ENCODE data around the gene SSH3.
A peak's percentile ranks its signal among the peaks of the same experiment; 100 is the strongest.

SSH3 gene

DNA sequence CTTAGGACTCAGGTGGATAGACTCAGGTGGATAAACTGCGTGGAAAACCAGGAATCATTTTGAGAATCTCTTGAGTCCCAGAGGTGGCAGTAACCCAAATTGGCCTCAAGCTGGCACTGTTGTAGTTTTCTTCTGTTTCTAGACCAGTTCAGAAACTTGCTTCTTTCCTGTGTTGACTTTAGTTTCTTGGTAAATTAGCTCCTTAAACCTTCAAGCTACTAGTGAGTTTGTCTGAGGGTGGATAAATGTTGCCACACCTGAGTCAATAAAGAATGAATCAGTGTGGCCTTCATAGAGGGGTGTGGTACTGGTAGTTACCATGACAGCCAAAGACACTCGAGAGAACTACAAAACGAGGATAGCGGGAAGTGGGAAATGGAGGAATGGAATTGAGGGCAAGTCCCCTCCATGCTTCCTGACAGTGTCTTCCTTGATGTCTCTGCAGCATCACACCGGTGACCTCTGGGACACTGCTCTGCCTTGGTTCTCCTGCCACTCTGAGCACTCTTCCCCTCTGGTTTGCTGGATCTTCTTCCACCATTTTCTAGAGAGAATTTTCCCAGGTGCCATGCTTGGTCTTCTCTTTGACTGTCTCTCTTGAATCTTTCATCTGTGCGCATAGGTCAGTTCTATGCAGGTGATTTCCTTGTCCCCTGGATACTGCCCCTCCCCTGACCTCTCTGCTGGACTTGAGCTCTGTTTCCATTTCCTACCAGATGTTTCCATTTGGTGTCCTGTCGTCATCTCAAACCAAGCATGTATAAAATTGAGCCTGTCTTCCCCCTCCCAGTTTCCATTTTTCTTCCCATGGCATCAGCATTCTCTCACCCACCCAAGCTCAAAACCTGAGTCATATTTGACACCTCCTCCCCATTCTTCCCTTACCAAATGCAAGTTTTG, 42.8 kb downstream of the SSH3 start:
- in situ Hi-C loops (cut with HindIII; ENCODE audit: low pct_ligation_motif_present, low sequenced_read_pairs) = no loop called here
- no peaks in the 10 kb centered on the region for H3K36me3 ChIP-seq (replicated peaks)
- DNase-seq = peak; percentile 27
- TF ChIP-seq, protein P1, sequence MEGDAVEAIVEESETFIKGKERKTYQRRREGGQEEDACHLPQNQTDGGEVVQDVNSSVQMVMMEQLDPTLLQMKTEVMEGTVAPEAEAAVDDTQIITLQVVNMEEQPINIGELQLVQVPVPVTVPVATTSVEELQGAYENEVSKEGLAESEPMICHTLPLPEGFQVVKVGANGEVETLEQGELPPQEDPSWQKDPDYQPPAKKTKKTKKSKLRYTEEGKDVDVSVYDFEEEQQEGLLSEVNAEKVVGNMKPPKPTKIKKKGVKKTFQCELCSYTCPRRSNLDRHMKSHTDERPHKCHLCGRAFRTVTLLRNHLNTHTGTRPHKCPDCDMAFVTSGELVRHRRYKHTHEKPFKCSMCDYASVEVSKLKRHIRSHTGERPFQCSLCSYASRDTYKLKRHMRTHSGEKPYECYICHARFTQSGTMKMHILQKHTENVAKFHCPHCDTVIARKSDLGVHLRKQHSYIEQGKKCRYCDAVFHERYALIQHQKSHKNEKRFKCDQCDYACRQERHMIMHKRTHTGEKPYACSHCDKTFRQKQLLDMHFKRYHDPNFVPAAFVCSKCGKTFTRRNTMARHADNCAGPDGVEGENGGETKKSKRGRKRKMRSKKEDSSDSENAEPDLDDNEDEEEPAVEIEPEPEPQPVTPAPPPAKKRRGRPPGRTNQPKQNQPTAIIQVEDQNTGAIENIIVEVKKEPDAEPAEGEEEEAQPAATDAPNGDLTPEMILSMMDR (IDR thresholded peaks at IDR 0.05; ENCODE audit: low read depth, low read length, missing control alignments) = peak; percentile 89
- no peak overlapping the region for H3K4me3 ChIP-seq (ENCODE audit: low read depth, low read length)
- no peak overlapping the region for H3K27ac ChIP-seq
- no peaks in the 10 kb centered on the region for H3K27me3 ChIP-seq (replicated peaks)

DNA sequence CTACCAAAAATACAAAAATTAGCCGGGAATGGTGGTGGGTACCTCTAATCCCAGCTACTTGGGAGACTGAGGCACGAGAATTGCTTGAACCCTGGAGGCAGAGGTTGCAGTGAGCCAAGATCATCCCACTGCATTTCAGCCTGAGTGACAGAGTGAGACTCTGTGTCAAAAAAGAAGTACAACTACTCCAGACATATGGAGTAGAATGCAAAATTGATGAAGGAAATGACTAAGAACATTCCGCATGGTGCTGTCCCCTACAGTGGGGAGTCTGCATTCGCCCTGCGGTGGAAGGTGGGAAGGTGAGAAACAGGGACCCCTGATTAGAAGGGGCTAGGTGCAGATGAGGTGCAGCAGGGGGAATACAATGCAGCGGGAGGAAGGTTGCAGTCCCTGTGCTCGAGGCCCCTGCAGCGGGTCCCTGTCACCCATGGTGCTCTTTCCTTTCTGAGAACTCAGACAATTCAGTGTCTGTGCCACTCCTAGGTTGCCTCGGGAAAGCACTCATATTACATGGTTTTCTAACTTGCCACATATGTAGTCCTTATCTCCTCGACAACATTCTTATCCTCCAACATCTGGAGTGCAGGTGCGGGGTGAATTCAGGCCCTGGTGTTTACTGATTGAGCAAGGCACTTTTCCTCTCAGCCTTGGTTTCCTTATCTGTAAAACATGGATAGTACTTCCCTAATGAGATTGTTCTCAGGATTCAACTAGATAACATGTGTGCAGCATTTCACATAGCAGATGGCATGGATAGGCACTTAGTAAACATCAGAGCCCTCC, 44.8 kb downstream of the SSH3 start:
- H3K27me3 ChIP-seq (replicated peaks) = no peaks in the 10 kb centered on the region
- no peak overlapping the region for H3K4me3 ChIP-seq (ENCODE audit: low read depth, low read length)
- no peak for DNase-seq
- H3K27ac ChIP-seq = peak overlapping the region; percentile 32
- TF ChIP-seq, protein P1 (IDR thresholded peaks at IDR 0.05; ENCODE audit: low read depth, low read length, missing control alignments) = no peak
- no peaks in the 10 kb centered on the region for H3K36me3 ChIP-seq (replicated peaks)
- in situ Hi-C loops (cut with HindIII; ENCODE audit: low pct_ligation_motif_present, low sequenced_read_pairs) = no loop called here

DNA sequence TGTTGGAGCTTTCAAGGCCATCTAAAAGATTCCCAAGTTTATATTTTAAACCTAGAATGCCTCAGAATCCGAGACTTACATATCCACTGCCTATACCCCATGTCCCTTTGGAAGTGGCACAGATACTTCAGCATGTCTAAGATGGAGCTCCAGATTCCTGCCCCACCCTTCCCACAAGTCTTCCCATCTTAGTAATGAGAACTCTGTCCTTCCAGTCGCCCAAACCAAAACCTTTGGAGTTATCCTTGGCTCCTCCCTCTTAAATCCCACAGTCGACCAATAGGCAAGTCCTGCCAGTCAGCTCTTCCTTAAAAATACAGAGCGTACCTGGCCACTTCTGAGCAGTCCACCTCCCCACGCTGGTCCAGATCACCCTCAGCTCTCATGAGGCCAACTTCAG, 45.7 kb downstream of the SSH3 start:
- Histone ChIP-seq H3K27me3 (replicated peaks) (no peaks in the 10 kb centered on the region), H3K36me3 (replicated peaks) (no peaks in the 10 kb centered on the region), H3K4me3 (ENCODE audit: low read depth, low read length) (no peak overlapping the region), H3K27ac (no peak overlapping the region)
- no peak for DNase-seq
- TF ChIP-seq, protein P1 (IDR thresholded peaks at IDR 0.05; ENCODE audit: low read depth, low read length, missing control alignments) = no peak
- in situ Hi-C loops (cut with HindIII; ENCODE audit: low pct_ligation_motif_present, low sequenced_read_pairs) = no loop called here

DNA sequence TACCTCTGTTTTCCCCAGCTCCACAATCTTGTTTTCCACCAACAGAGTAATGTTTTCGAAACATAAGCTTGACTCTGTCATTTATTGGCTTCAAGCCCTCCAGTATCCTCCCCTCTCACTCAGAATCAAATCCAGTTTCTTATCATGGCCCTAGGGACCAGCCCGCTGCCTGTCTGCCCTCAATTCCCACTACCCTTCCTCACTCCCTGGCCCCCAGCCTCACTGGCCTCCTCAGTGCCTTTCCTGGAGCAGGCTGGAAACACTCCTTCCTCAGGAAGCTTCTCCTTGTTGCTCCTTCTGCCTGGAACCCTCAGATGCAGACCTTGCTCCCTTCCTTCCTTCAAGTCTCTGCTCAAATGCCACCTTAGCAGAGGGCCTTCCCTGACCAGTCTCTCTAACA, 46.1 kb downstream of the SSH3 start:
- TF ChIP-seq, protein P1 (IDR thresholded peaks at IDR 0.05; ENCODE audit: low read depth, low read length, missing control alignments) = no peak
- DNase-seq = no peak
- in situ Hi-C loops (cut with HindIII; ENCODE audit: low pct_ligation_motif_present, low sequenced_read_pairs) = no loop called here
- H3K27me3 ChIP-seq (replicated peaks) = no peaks in the 10 kb centered on the region
- H3K27ac ChIP-seq = no peak overlapping the region
- no peaks in the 10 kb centered on the region for H3K36me3 ChIP-seq (replicated peaks)
- H3K4me3 ChIP-seq (ENCODE audit: low read depth, low read length) = no peak overlapping the region

DNA sequence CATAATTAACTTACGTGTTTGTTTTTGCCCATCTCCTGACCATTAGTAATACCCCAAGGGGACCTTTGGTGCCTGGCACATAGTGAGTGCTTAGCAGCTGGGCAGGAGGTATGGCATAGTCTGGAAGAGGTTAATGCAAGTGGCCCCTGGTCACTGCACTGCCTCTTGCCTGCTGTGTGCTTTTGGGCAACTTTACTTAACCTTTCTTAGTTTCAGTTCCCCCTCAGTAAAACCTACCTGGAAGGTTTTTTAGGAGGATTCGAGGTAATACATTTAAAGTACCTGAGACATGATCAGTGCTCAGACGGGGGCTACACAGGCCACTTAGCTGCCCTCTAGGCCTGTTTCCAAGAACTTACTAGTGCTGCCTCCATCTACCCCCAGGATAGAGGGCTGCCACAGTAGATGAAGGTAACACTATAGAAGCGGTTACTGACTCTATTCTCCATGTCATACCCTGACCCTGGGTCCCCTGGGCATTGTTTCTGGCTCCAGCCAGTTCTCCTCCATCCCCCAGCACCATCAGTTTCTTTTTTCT, 46.7 kb downstream of the SSH3 start:
- Histone ChIP-seq H3K27me3 (replicated peaks) (no peaks in the 10 kb centered on the region), H3K27ac (no peak overlapping the region), H3K36me3 (replicated peaks) (no peaks in the 10 kb centered on the region), H3K4me3 (ENCODE audit: low read depth, low read length) (no peak overlapping the region)
- in situ Hi-C loops (cut with HindIII; ENCODE audit: low pct_ligation_motif_present, low sequenced_read_pairs) = no loop called here
- DNase-seq = no peak
- TF ChIP-seq, protein P1 (IDR thresholded peaks at IDR 0.05; ENCODE audit: low read depth, low read length, missing control alignments) = no peak
